Measurements from ENCODE around the gene SRRM3. TPM values are rescaled to one million over a fixed set of nuclear protein-coding genes. Genes with fewer than 3 reads are reported as not detected.

Gene SRRM3
- total RNA-seq, 2 donors from 2014 or later: 4.1 to 5.0 TPM

- no peak for TF ChIP-seq CTCF (conservative IDR thresholded peaks at IDR 0.05)
- H3K4me1 ChIP-seq (ENCODE audit: control insufficient read depth, insufficient read depth, low read length): no peaks in the 10 kb centered on the region
- DNase-seq: peak; percentile 70
- no peak overlapping the region for H3K9ac ChIP-seq (ENCODE audit: extremely low read depth, low read length, poor library complexity, severe bottlenecking)
- H3K36me3 ChIP-seq (ENCODE audit: control insufficient read depth, insufficient read depth, low read length): no peaks in the 10 kb centered on the region
- no peaks in the 10 kb centered on the region for H3K36me3 Mint-ChIP-seq (ENCODE audit: low read depth)
- H3K27me3 ChIP-seq (ENCODE audit: control insufficient read depth, insufficient read depth, low read length, poor library complexity, severe bottlenecking): peaks cover 64% of the 10 kb centered on the region
- peaks cover 78% of the 10 kb centered on the region for H3K27me3 Mint-ChIP-seq (ENCODE audit: insufficient read depth)
- no peaks in the 10 kb centered on the region for H3K9me3 ChIP-seq (ENCODE audit: control insufficient read depth, low read length)
- WGBS, 2 experiments (ENCODE audit: insufficient coverage in 1 of 2, insufficient read length in 1 of 2): 1% methylated on average over 35 of the region's 36 CpGs; no CpG with 5 or more reads in 1 of the 2 experiments
- no peak overlapping the region for H3K27ac ChIP-seq (ENCODE audit: low read depth, low read length)
- no peak overlapping the region for H3K27ac Mint-ChIP-seq
- H3K4me3 ChIP-seq (ENCODE audit: low read length): peak overlapping the region; percentile 69
- H3K4me3 Mint-ChIP-seq: peak overlapping the region; percentile 57
- H3K4me1 Mint-ChIP-seq: peaks cover 4% of the 10 kb centered on the region
- H3K9me3 Mint-ChIP-seq: no peaks in the 10 kb centered on the region
Measured at GRCh38 chr7:76281706-76282343, 80.1 kb downstream of the SRRM3 start.

- H3K36me3 Mint-ChIP-seq (ENCODE audit: low read depth): no peaks in the 10 kb centered on the region
- no peaks in the 10 kb centered on the region for H3K9me3 Mint-ChIP-seq
- H3K4me3 ChIP-seq (ENCODE audit: low read length): peak overlapping the region; percentile 69
Measured at GRCh38 chr7:76282344-76283253, 80.9 kb downstream of the SRRM3 start.

More at GRCh38 chr7:76282344-76283253, 80.9 kb downstream of the SRRM3 start:
- TF ChIP-seq CTCF (conservative IDR thresholded peaks at IDR 0.05): no peak
- peak overlapping the region; percentile 57 for H3K4me3 Mint-ChIP-seq
- Histone ChIP-seq H3K27me3 (ENCODE audit: control insufficient read depth, insufficient read depth, low read length, poor library complexity, severe bottlenecking) (peaks cover 56% of the 10 kb centered on the region), H3K27ac (ENCODE audit: low read depth, low read length) (no peak overlapping the region), H3K9me3 (ENCODE audit: control insufficient read depth, low read length) (no peaks in the 10 kb centered on the region), H3K36me3 (ENCODE audit: control insufficient read depth, insufficient read depth, low read length) (no peaks in the 10 kb centered on the region), H3K4me1 (ENCODE audit: control insufficient read depth, insufficient read depth, low read length) (no peaks in the 10 kb centered on the region), H3K9ac (ENCODE audit: extremely low read depth, low read length, poor library complexity, severe bottlenecking) (no peak overlapping the region)
- 0 to 1% methylated on average over 9 to 96 of the region's 98 CpGs for WGBS, 2 experiments (ENCODE audit: insufficient coverage in 1 of 2, insufficient read length in 1 of 2)
- H3K27ac Mint-ChIP-seq: no peak overlapping the region
- H3K4me1 Mint-ChIP-seq: peaks cover 4% of the 10 kb centered on the region
- peak; percentile 91 for DNase-seq
- H3K27me3 Mint-ChIP-seq (ENCODE audit: insufficient read depth): peaks cover 71% of the 10 kb centered on the region

All from endodermal cell (in vitro differentiated cells).